WI38 (cell line): ENCODE data around the gene EIF4G1.

Experiments
- H3K4me3 ChIP-seq: 2 replicates; pipeline ENCODE4 v1.5.1; 2011; ENCODE audit warnings: low read depth, mild to moderate bottlenecking, control low read depth, low read length
- CTCF ChIP-seq: IDR thresholded peaks from 2 replicates; pipeline ENCODE4 v1.5.1; 2012; ENCODE audit warnings: low read depth, mild to moderate bottlenecking, control low read depth, low read length

Gene EIF4G1

GRCh38 chr3:184380627-184381260 is 66.3 kb downstream of the EIF4G1 start:
- no peak for TF ChIP-seq CTCF
- no peak overlapping the region for H3K4me3 ChIP-seq

DNA sequence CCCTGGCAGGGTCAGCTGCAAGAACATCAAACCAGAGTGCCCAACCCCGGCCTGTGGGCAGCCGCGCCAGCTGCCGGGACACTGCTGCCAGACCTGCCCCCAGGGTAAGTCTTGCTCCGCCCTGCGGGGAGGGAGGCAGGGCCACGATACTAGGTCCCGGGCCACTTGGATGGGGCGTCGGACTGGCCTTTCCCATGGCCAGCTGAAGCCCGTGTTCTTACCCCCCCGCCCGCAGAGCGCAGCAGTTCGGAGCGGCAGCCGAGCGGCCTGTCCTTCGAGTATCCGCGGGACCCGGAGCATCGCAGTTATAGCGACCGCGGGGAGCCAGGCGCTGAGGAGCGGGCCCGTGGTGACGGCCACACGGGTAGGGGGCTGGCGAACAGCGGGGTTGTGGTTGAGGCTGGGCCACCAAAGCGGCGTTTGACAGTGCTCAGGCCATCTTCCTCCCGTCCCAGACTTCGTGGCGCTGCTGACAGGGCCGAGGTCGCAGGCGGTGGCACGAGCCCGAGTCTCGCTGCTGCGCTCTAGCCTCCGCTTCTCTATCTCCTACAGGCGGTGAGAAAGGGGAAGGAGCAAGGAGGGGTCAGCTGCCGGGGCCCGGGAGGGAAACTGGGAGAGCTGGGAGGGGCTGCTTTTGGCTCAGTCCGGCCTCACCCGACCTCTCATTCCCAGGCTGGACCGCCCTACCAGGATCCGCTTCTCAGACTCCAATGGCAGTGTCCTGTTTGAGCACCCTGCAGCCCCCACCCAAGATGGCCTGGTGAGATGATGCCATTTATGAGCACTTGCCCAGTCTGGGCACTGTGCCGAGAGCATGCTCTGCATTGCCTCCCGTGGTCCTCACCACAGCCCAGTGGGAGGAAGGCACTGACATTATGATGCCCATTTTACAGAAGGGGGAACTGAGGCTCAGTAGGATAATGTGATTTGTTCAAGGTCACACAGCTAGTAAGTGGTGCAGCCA is 67.1 kb downstream of the EIF4G1 start:
- H3K4me3 ChIP-seq = no peak overlapping the region
- no peak for TF ChIP-seq CTCF

- H3K4me3 ChIP-seq = no peak overlapping the region
- no peak for TF ChIP-seq CTCF
Measured at GRCh38 chr3:184382326-184383032, 68.1 kb downstream of the EIF4G1 start.

DNA sequence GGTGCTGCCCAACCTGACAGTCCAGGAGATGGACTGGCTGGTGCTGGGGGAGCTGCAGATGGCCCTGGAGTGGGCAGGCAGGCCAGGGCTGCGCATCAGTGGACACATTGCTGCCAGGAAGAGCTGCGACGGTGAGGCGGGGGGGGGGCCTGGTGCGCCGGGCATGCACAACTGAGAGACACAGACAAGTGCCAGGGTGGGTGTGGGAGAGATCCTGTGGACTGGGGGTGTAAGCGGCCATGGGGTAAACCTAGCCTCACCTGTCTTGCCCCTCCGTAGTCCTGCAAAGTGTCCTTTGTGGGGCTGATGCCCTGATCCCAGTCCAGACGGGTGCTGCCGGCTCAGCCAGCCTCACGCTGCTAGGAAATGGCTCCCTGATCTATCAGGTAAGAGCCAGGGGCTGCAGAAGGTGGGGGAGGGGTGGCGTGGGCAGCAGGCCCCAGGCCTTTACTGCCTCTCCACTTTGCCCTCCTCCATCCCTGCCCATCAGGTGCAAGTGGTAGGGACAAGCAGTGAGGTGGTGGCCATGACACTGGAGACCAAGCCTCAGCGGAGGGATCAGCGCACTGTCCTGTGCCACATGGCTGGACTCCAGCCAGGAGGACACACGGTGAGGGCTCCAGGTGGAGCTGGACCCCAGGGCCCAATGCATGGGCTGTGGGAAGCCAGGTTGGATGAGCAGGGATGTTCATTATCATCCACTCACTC is 68.8 kb downstream of the EIF4G1 start:
- TF ChIP-seq CTCF = no peak
- no peak overlapping the region for H3K4me3 ChIP-seq

DNA sequence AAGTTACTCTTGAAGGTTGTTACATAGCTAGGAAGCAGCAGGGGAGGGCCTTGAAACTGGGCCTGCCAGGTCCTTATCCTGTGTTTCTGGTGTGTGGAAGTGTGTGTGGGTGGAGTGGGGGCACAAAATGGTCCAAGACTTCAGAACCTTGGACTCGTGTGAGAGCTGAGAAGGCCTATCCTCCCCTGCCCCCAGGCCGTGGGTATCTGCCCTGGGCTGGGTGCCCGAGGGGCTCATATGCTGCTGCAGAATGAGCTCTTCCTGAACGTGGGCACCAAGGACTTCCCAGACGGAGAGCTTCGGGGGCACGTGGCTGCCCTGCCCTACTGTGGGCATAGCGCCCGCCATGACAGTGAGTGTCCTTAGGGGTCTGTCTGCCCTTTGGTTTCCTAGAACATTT is 69.9 kb downstream of the EIF4G1 start:
- no peak overlapping the region for H3K4me3 ChIP-seq
- no peak for TF ChIP-seq CTCF
